Dermis microvascular lymphatic vessel endothelial cell (primary cell): ENCODE data around the gene NDUFA9. TPM values are rescaled to one million over a fixed set of nuclear protein-coding genes. Genes with fewer than 3 reads are reported as not detected.

Experiments used
- DNase-seq, 2 donors: peaks; one replicate each; pipeline versions ENCODE4 v3.0.0 to v3.0.0-alpha.2; 2010; ENCODE audit warnings: low read depth in 2 of 2
- total RNA-seq: library from RNA; depleted of rRNA; stranded (reverse); fragments of >200 nt; gene quantifications from 2 replicates; pipeline ENCODE4 v1.2.1, GENCODE V29; 2014

NDUFA9 gene
- total RNA-seq = 57.9 and 68.4 TPM in 2 replicates

DNA sequence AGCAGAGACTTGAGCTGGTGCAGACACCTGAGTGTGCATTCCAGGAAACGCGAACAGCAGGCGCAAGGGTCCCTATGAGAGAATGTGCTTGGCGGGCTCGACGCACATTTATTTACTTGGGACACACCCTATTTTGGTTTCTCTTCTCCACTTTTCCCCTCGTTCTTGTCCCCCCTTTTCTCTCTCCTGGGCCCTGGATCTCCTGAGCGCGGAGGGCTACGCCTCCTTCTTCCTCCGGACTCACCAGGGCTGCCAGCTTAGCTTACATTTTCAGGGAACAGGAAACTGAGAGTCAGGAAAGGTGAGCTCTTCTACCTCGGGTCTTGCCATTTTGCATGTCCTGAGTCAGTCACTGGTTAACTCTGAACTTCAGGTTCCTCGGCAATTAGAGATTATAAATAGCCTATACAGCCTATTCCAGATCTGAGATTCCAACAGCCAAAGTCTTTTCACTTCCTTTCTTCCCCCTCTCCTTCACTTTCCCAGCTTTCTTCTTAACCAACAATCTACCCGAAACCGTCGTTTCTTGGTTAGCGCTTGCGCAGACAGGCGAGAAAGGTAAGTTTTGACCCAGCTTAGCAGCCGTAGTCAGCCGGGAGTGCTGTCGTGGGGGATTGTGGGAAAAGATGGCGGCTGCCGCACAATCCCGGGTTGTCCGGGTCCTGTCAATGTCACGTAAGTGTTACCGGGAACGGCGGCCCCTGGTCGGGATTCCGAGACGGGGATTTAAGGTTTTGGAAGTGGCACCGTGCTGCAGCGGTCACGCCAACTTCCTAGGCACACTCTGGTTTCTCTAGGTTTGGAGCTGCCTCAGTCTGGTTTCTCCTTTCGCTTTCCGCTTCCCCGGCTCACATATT, at the start of gene NDUFA9, which contains the start of gene AKAP3:
NDUFA9 (plus strand) TSS at position 614 of the 857 bp plus-strand sequence; CDS start at position 627, 13 bp downstream.
AKAP3 (minus strand) TSS at position 551 of the 857 bp plus-strand sequence. CDS start 10,855 bp downstream, outside the sequence.
- peak; percentile 71 to 87 for DNase-seq

- no peak for DNase-seq
Observed at GRCh38 chr12:4603421-4603820, 45.5 kb upstream of the NDUFA9 start.

GRCh38 chr12:4603946-4604345, 45.0 kb upstream of the NDUFA9 start:
- DNase-seq = no peak

- DNase-seq = peak; percentile 44 to 87
Observed at GRCh38 chr12:4604684-4605193, 44.2 kb upstream of the NDUFA9 start.

DNA sequence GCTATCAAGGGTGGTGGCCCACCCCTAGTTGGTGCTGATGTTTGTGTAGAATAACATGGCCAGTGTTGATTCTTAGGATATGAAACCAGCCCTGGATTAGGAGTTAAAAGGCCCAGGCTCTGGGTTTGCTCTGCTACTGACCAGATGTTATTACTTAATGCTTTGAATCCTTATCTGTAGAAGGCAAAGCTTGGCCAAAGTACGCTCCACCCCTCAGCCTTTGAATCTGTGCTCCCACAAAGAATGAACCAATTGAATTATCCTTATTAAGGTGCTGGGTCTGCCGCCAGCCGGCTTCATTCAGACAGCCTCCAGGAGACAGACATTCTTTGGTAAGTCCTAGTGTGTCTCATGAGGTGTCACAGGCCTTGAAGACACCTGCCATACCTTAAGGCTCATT, 41.9 kb upstream of the NDUFA9 start:
- no peak for DNase-seq

DNA sequence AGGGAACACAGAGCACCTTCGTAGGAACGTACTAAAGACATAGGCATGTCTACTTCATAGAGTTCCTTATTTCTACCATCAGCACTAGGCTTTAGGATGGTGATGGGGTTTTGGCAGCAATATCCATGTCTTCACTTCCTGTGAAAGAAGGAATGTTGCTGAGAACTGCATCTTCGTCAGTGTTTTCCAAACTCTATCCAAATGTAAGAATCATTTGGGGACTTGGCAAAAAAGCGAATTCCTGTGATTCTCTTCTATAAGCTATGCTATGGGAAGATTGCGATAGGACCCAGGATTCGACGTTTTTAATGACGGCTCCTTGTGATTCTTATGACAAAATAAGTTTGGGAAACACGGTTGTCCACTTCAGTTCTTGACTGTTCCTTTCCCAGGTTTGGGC, 39.8 kb upstream of the NDUFA9 start:
- no peak for DNase-seq

DNA sequence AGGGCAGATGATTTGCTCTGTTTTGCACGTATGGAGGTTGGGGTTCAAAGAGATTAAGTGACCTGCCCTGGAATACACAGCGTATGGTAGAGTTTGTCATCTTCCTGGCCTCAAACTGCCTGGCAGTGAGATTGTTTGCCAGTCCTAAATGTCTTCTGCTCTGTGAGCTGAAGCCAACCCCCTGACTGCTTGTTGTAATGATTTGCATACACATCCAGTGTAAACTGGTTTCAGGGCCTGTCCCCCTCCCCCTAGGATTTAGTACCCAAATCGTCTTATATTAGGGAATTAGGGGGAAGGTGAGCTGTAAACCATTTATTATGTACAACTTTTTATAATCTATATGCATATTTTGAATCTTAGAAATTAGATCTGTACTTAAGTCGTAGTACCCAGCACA, 38.4 kb upstream of the NDUFA9 start:
- no peak for DNase-seq

GRCh38 chr12:4615667-4616066, 33.2 kb upstream of the NDUFA9 start:
- no peak for DNase-seq

- no peak for DNase-seq
Observed at GRCh38 chr12:4621511-4621910, 27.4 kb upstream of the NDUFA9 start.

DNA sequence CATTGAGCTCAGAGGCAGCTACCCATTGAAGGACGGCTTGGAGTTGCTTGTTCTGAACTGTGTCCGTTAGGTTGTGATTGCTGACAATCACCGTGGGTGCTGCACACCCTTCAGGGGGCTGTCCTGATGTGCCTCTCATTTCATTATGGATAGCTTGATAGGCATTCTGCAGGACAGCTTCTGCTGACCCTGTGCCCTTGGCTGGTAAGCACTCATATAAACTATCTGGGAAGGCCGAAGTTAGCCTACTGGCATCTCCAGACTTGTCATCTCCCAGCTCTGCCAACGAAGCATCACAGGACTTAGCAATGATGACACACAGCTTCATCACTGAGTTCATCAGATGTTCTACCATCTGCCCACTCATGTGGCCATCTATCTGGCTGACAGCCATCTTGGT, 22.4 kb upstream of the NDUFA9 start:
- DNase-seq = no peak

GRCh38 chr12:4628406-4628805, 20.5 kb upstream of the NDUFA9 start:
- no peak for DNase-seq

GRCh38 chr12:4630262-4630661, 18.7 kb upstream of the NDUFA9 start:
- no peak for DNase-seq

- no peak for DNase-seq
Observed at GRCh38 chr12:4643747-4644146, 5.2 kb upstream of the NDUFA9 start.

DNA sequence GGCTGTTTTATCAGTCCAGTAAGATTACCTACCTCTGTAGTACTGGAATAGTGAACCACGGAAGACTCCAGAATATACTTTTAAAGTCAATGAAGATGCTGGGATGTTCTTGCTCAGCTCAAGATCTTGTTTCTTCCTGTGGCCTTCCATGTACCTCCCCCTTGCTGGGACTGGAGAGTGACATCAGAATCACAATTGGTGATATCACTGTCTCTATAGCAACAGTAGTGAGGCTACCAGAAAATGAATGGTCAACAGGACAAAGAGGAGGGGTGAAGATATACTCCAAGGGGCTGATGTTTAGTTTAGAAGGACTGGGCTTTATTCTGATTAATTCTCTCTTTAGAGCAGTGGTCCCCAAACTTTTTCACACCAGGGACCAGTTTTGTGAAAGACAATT, 3.9 kb upstream of the NDUFA9 start:
- DNase-seq = no peak

- peak in 1 of 2 donors; percentile 10 for DNase-seq
Observed at GRCh38 chr12:4648104-4648500, 812 bp upstream of the NDUFA9 start.

DNA sequence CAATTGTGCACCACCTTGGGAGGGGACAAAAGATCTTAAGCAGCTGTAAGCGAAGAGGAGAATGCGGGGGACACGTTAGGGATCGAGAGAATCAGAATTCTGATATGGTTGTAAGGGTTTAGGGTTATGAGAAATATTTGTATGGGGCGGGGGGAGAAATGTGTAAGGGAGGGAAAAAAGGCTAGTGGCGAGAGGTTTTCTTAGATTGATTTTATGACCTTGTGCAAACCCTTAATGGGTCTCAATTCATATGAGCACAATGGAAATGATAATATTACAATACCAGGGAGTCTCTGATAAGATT, 396 bp downstream of the NDUFA9 start:
- DNase-seq = no peak

- DNase-seq = no peak
Observed at GRCh38 chr12:4653257-4653656, 4.3 kb downstream of the NDUFA9 start.

DNA sequence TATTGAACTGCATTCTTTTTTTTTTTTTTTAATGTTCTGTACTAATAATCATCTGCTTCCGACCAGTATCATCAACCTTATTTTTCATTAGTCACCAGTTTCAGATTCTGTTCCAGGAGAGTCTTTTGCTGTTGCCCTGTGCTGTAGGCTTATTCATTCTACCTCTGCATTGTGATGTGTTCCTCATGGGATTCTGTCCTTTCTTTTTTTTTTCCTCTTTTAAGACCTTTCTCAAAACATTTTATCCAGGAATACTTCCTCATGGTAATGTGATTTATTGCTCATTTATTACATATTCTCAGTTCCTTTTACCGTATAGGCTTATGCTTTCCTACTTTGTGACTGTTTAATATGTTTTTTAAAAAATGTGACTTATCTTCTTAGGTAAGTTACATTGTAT, 4.8 kb downstream of the NDUFA9 start:
- DNase-seq = no peak

- DNase-seq = peak in 1 of 2 donors; percentile 2
Observed at GRCh38 chr12:4663971-4664505, 15.1 kb downstream of the NDUFA9 start.

DNA sequence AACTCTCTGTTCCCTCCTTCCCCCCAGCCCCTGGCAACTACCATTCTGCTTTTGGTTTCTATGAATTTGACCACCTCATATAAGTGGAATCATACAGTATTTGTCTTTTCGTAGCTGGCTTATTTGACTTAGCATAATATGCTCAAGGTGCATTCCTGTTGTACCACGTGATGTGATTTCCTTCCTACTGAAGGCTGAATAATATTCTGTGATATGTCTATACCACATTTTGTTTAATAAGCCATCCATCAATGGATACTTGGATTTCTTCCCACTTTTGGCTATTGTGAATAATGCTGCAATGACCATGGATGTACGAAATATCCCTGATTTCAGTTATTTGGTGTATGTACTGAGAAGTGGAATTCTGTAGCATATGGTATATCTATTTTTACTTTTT, 16.3 kb downstream of the NDUFA9 start:
- DNase-seq = peak in 1 of 2 donors; percentile 13

- DNase-seq = no peak
Observed at GRCh38 chr12:4679711-4680110, 30.8 kb downstream of the NDUFA9 start.

- DNase-seq = no peak
Observed at GRCh38 chr12:4681732-4682131, 32.8 kb downstream of the NDUFA9 start.

GRCh38 chr12:4685317-4685716, 36.4 kb downstream of the NDUFA9 start:
- DNase-seq = no peak
